PC-3 (cell line): ENCODE measurements around the gene OPA3. TPM values are rescaled to one million over a fixed set of nuclear protein-coding genes. Genes with fewer than 3 reads are reported as not detected.

Experiments
- ATAC-seq: fragments of 200-7000 bp; cut with Tn5 transposase; 2 replicates; pipeline ENCODE4 v1.9.1; 2020; ENCODE audit warnings: mild to moderate bottlenecking, moderate library complexity
- BruUV-seq: library from RNA; stranded (reverse); fragments of 400-500 nt; replicated peaks from 2 replicates; lab custom pipeline; 2021; lab: Mats Ljungman, UMichigan
- CTCF ChIA-PET: fragments of 300-600 bp; sonication (Branson Sonifier 250); formaldehyde crosslinking; loops from one replicate; lab custom pipeline; 2022; ENCODE audit warnings: antibody characterized with exemption; lab: Charles Lee
- POLR2A ChIA-PET: fragments of 300-600 bp; sonication (Branson Sonifier 250); formaldehyde crosslinking; loops from one replicate; lab custom pipeline; 2022; ENCODE audit warnings: antibody characterized with exemption; ENCODE audit not compliant: unreplicated experiment; lab: Charles Lee
- DNase-seq: peaks from one replicate; pipeline ENCODE4 v3.0.0-alpha.2; 2015
- H2AFZ ChIP-seq: fragments of 300-600 bp; sonication (generic); 2 replicates; pipeline ENCODE4 v1.6.0; 2016; ENCODE audit warnings: antibody characterized with exemption, low read length
- H3F3A ChIP-seq: fragments of 300-600 bp; sonication (generic); one replicate; pipeline ENCODE4 v1.6.0; 2017; ENCODE audit warnings: antibody characterized with exemption, low read length, control low read depth, mild to moderate bottlenecking; ENCODE audit not compliant: unreplicated experiment
- H3K27ac ChIP-seq: fragments of 300-600 bp; sonication (generic); 2 replicates; pipeline ENCODE4 v1.5.1; 2016; ENCODE audit warnings: mild to moderate bottlenecking, low read length
- H3K27me3 ChIP-seq: fragments of 300-600 bp; sonication (generic); 2 replicates; pipeline ENCODE4 v1.6.1; 2016; ENCODE audit warnings: low read length, mixed read lengths
- H3K36me3 ChIP-seq: fragments of 300-600 bp; sonication (generic); 2 replicates; pipeline ENCODE4 v1.6.1; 2016; ENCODE audit warnings: low read depth, mixed run types, low read length, mixed read lengths
- H3K4me1 ChIP-seq: fragments of 300-600 bp; sonication (generic); 2 replicates; pipeline ENCODE4 v1.5.1; 2016; ENCODE audit warnings: low read length; ENCODE audit not compliant: insufficient read depth
- H3K4me2 ChIP-seq: fragments of 300-600 bp; sonication (generic); 2 replicates; pipeline ENCODE4 v1.6.0; 2016; ENCODE audit warnings: low read length
- H3K4me3 ChIP-seq: fragments of 300-600 bp; sonication (generic); 2 replicates; pipeline ENCODE4 v1.5.1; 2016; ENCODE audit warnings: mild to moderate bottlenecking, low read length, mixed read lengths
- H3K79me2 ChIP-seq: fragments of 300-600 bp; sonication (generic); 2 replicates; pipeline ENCODE4 v1.6.1; 2017; ENCODE audit warnings: low read length, mixed read lengths
- H3K9ac ChIP-seq: fragments of 300-600 bp; sonication (generic); 2 replicates; pipeline ENCODE4 v1.6.0; 2016; ENCODE audit warnings: mild to moderate bottlenecking, low read length
- H3K9me2 ChIP-seq: fragments of 300-600 bp; sonication (generic); replicated peaks from 2 replicates; pipeline ENCODE4 v1.6.1; 2016; ENCODE audit warnings: mixed run types, low read length, mixed read lengths
- H3K9me3 ChIP-seq: fragments of 300-600 bp; sonication (generic); 2 replicates; pipeline ENCODE4 v1.6.1; 2016; ENCODE audit warnings: low read length, mixed read lengths
- H4K20me1 ChIP-seq: fragments of 300-600 bp; sonication (generic); 2 replicates; pipeline ENCODE4 v1.6.1; 2016; ENCODE audit warnings: low read length, mixed read lengths
- EZH2 ChIP-seq: fragments of 300-600 bp; sonication (generic); IDR thresholded peaks from one replicate; pipeline ENCODE4 v1.6.1; 2017; ENCODE audit warnings: antibody characterized with exemption, mild to moderate bottlenecking, low read length; ENCODE audit not compliant: unreplicated experiment
- EZH2phosphoT487 ChIP-seq: fragments of 300-600 bp; sonication (generic); IDR thresholded peaks from 2 replicates; pipeline ENCODE4 v1.6.1; 2018; ENCODE audit warnings: mild to moderate bottlenecking, antibody characterized with exemption, low read length, borderline replicate concordance
- intact Hi-C: fragments of 100-400 bp; cut with micrococcal nuclease; formaldehyde crosslinking; loops from 2 replicates; pipeline ENCODE4 v1.9.0; 2023
- total RNA-seq: library from RNA; depleted of rRNA; stranded (reverse); fragments of >200 nt; gene quantifications from 2 replicates; pipeline ENCODE4 v1.2.3, GENCODE V29; 2014
- TF ChIP-seq, protein P1 (sequence below): fragments of 300-600 bp; sonication (generic); conservative IDR thresholded peaks from 2 replicates; pipeline ENCODE4 v1.5.1; 2017; ENCODE audit warnings: antibody characterized with exemption, low read depth, mild to moderate bottlenecking, low read length

OPA3 gene
- total RNA-seq, 1 experiment from 2014 or later, result 9.4 TPM

DNA sequence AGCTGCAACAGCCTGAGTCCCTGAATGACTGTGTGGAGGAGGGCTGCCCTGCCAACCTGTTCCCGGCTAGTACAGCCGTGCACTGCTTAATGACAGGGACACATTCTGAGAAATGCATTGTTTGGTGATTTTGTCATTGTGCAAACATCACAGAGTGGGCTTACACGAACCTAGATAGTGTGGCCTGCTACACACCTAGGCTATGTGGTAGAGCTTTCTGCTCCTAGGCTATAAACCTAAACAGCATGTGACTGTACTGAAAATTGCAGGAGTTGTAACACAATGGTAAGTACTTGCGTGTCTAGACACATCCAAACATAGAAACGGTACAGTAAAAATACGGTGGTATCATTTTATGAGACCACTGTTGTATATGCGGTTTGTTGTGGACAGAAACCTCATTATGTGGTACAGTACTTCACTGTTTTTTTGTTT, 42.4 kb downstream of the OPA3 start:
- TF ChIP-seq EZH2 (no peak), EZH2phosphoT487 (no peak)
- TF ChIP-seq, protein P1, sequence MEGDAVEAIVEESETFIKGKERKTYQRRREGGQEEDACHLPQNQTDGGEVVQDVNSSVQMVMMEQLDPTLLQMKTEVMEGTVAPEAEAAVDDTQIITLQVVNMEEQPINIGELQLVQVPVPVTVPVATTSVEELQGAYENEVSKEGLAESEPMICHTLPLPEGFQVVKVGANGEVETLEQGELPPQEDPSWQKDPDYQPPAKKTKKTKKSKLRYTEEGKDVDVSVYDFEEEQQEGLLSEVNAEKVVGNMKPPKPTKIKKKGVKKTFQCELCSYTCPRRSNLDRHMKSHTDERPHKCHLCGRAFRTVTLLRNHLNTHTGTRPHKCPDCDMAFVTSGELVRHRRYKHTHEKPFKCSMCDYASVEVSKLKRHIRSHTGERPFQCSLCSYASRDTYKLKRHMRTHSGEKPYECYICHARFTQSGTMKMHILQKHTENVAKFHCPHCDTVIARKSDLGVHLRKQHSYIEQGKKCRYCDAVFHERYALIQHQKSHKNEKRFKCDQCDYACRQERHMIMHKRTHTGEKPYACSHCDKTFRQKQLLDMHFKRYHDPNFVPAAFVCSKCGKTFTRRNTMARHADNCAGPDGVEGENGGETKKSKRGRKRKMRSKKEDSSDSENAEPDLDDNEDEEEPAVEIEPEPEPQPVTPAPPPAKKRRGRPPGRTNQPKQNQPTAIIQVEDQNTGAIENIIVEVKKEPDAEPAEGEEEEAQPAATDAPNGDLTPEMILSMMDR, result no peak
- ChIA-PET CTCF (no interaction called here), POLR2A (no interaction called here)
- peak overlapping the region; percentile 31; the same call in 1 of the 2 replicates for H3K4me2 ChIP-seq
- H3K9me3 ChIP-seq, result no peaks in the 10 kb centered on the region
- intact Hi-C loops, result no loop called here
- H3K4me3 ChIP-seq, result no peak overlapping the region
- H3K36me3 ChIP-seq, result no peaks in the 10 kb centered on the region
- H2AFZ ChIP-seq, result no peak overlapping the region
- BruUV-seq, result no TSS peak
- H3K27me3 ChIP-seq, result no peaks in the 10 kb centered on the region
- peak overlapping the region; percentile 85 for H3K27ac ChIP-seq
- H3K9me2 ChIP-seq, result no peaks in the 10 kb centered on the region
- H3K9ac ChIP-seq, result peak overlapping the region; percentile 17; the same call in 1 of the 2 replicates
- H3K4me1 ChIP-seq, result peaks cover 18% of the 10 kb centered on the region
- H3F3A ChIP-seq, result peaks cover 3% of the 10 kb centered on the region
- DNase-seq, result peak; percentile 72
- peak; percentile 98 for ATAC-seq
- no peaks in the 10 kb centered on the region for H4K20me1 ChIP-seq
- H3K79me2 ChIP-seq, result no peaks in the 10 kb centered on the region

DNA sequence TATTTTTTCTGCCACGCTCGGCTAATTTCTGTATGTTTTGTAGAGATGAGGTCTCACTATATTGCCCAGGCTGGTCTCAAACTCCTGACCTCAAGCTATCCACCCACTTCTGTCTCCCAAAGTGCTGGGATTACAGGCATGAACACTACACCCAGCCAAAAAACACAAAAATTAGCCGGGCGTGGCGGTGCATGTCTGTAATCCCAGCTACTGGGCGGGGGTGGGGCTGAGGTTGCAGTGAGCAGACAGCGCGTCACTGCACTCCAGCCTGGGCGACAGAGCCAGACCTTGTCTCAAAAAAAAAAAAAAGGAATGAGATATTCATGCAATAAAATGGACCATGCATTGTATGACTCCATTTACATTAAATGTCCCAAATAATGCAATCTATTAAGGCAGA, 45.1 kb downstream of the OPA3 start:
- DNase-seq (no peak), ATAC-seq (no peak)
- no peaks in the 10 kb centered on the region for H3K79me2 ChIP-seq
- no peak overlapping the region for H3K27ac ChIP-seq
- H2AFZ ChIP-seq, result no peak overlapping the region
- no peaks in the 10 kb centered on the region for H3K27me3 ChIP-seq
- peaks cover 18% of the 10 kb centered on the region for H3K4me1 ChIP-seq
- TF ChIP-seq, protein P1, result no peak
- TF ChIP-seq EZH2 (no peak), EZH2phosphoT487 (no peak)
- no peaks in the 10 kb centered on the region for H4K20me1 ChIP-seq
- peaks cover 3% of the 10 kb centered on the region for H3F3A ChIP-seq
- H3K9me2 ChIP-seq, result no peaks in the 10 kb centered on the region
- BruUV-seq, result no TSS peak
- H3K4me2 ChIP-seq, result no peak overlapping the region
- POLR2A ChIA-PET, result no interaction called here
- H3K9ac ChIP-seq, result no peak overlapping the region
- no peak overlapping the region for H3K4me3 ChIP-seq
- intact Hi-C loops, result no loop called here
- CTCF ChIA-PET, result no interaction called here
- H3K9me3 ChIP-seq, result no peaks in the 10 kb centered on the region
- H3K36me3 ChIP-seq, result no peaks in the 10 kb centered on the region

DNA sequence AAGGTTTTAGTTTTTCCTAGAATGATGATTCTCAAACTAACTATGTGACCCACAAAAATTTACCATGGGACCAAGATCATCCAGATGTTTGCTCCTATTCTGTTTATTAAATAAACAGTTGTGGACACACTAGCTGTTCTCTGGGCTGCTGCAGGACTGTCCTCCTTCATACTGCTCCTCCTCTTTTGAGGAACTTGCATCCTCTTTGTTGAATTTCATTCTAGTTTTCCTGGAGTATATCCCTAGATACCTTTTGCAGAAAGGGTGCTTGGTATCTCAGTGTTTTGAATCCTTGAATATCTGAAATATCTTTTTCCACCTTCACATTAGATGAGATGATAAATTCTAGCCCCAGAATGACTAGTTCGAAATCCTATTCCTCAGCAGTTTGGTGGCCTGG, 53.3 kb downstream of the OPA3 start:
- Histone ChIP-seq H2AFZ (no peak overlapping the region), H3K9me2 (no peaks in the 10 kb centered on the region), H3K79me2 (no peaks in the 10 kb centered on the region), H3K4me2 (no peak overlapping the region), H3K27ac (no peak overlapping the region), H3K36me3 (no peaks in the 10 kb centered on the region), H4K20me1 (no peaks in the 10 kb centered on the region), H3K9ac (no peak overlapping the region), H3K4me3 (no peak overlapping the region), H3K4me1 (peaks cover 16% of the 10 kb centered on the region), H3F3A (peaks cover 8% of the 10 kb centered on the region), H3K27me3 (no peaks in the 10 kb centered on the region), H3K9me3 (no peaks in the 10 kb centered on the region)
- no peak for DNase-seq
- POLR2A ChIA-PET, result no interaction called here
- TF ChIP-seq EZH2phosphoT487 (no peak), EZH2 (no peak)
- TF ChIP-seq, protein P1, result no peak
- intact Hi-C loops, result no loop called here
- no TSS peak for BruUV-seq
- CTCF ChIA-PET, result interaction anchor here (0.6 kb wide), 2 partner anchors 17 to 161 kb away, joined by 6 to 7 read pairs; partner anchors contain the start of gene QPCTL
- ATAC-seq, result no peak
